HG02610 (cell line): ENCODE measurements around the gene PGAP6.
"Not testable (repeated sequence)": the region's sequence is repeated elsewhere in the genome, so short reads cannot be mapped to it uniquely, and the experiment has no call there.

Experiments used
- ATAC-seq: cut with Tn5 transposase; IDR thresholded peaks from one replicate; pipeline ENCODE4 v1.9.1; 2021; ENCODE audit warnings: mild to moderate bottlenecking, moderate library complexity; ENCODE audit not compliant: unreplicated experiment

Gene PGAP6

GRCh38 chr16:381789-382717 is at the start of gene PGAP6:
Gene PGAP6 (minus strand): TSS chr16:381978. CDS start chr16:381821, 157 bp downstream.
- no peak for ATAC-seq

GRCh38 chr16:430904-431303 is 49.1 kb upstream of the PGAP6 start:
- ATAC-seq: no peak

- no peak for ATAC-seq
Observed at GRCh38 chr16:427250-427649, 45.5 kb upstream of the PGAP6 start.

GRCh38 chr16:426906-427249 is 45.1 kb upstream of the PGAP6 start:
- no peak for ATAC-seq

GRCh38 chr16:426115-426905 is 44.5 kb upstream of the PGAP6 start:
- peak; percentile 5 for ATAC-seq

GRCh38 chr16:425740-426114 is 43.9 kb upstream of the PGAP6 start:
- ATAC-seq: peak; percentile 31

- peak; percentile 85 for ATAC-seq
Observed at GRCh38 chr16:425082-425718, 43.4 kb upstream of the PGAP6 start, which contains the start of gene RAB11FIP3. Gene RAB11FIP3 (plus strand): TSS chr16:425649. CDS start chr16:426007, 358 bp downstream.

- no peak for ATAC-seq
Observed at GRCh38 chr16:424623-425081, 42.9 kb upstream of the PGAP6 start.

- no peak for ATAC-seq
Observed at GRCh38 chr16:424033-424622, 42.4 kb upstream of the PGAP6 start.

- not testable (repeated sequence) for ATAC-seq
Observed at GRCh38 chr16:422179-422578, 40.4 kb upstream of the PGAP6 start.

- not testable (repeated sequence) for ATAC-seq
Observed at GRCh38 chr16:415170-415498, 33.4 kb upstream of the PGAP6 start.

GRCh38 chr16:414395-415169 is 32.8 kb upstream of the PGAP6 start:
- ATAC-seq: no peak

- no peak for ATAC-seq
Observed at GRCh38 chr16:411576-412265, 29.9 kb upstream of the PGAP6 start.

- ATAC-seq: no peak
Observed at GRCh38 chr16:410516-411178, 28.9 kb upstream of the PGAP6 start.

- ATAC-seq: no peak
Observed at GRCh38 chr16:407253-407652, 25.5 kb upstream of the PGAP6 start.

- no peak for ATAC-seq
Observed at GRCh38 chr16:405548-406506, 24.0 kb upstream of the PGAP6 start.

- no peak for ATAC-seq
Observed at GRCh38 chr16:404971-405486, 23.3 kb upstream of the PGAP6 start.
